PC-3 (cell line): Measurements from ENCODE around the gene DYNLL1. TPM values are rescaled to one million over a fixed set of nuclear protein-coding genes. Genes with fewer than 3 reads are reported as not detected.

Experiments
- ATAC-seq: fragments of 200-7000 bp; cut with Tn5 transposase; 2 replicates; pipeline ENCODE4 v1.9.1; 2020; ENCODE audit warnings: mild to moderate bottlenecking, moderate library complexity
- BruUV-seq: library from RNA; stranded (reverse); fragments of 400-500 nt; replicated peaks from 2 replicates; lab custom pipeline; 2021; lab: Mats Ljungman, UMichigan
- CTCF ChIA-PET: fragments of 300-600 bp; sonication (Branson Sonifier 250); formaldehyde crosslinking; loops from one replicate; lab custom pipeline; 2022; ENCODE audit warnings: antibody characterized with exemption; lab: Charles Lee
- POLR2A ChIA-PET: fragments of 300-600 bp; sonication (Branson Sonifier 250); formaldehyde crosslinking; loops from one replicate; lab custom pipeline; 2022; ENCODE audit warnings: antibody characterized with exemption; ENCODE audit not compliant: unreplicated experiment; lab: Charles Lee
- DNase-seq: peaks from one replicate; pipeline ENCODE4 v3.0.0-alpha.2; 2015
- H2AFZ ChIP-seq: fragments of 300-600 bp; sonication (generic); 2 replicates; pipeline ENCODE4 v1.6.0; 2016; ENCODE audit warnings: antibody characterized with exemption, low read length
- H3F3A ChIP-seq: fragments of 300-600 bp; sonication (generic); one replicate; pipeline ENCODE4 v1.6.0; 2017; ENCODE audit warnings: antibody characterized with exemption, low read length, control low read depth, mild to moderate bottlenecking; ENCODE audit not compliant: unreplicated experiment
- H3K27ac ChIP-seq: fragments of 300-600 bp; sonication (generic); 2 replicates; pipeline ENCODE4 v1.5.1; 2016; ENCODE audit warnings: mild to moderate bottlenecking, low read length
- H3K27me3 ChIP-seq: fragments of 300-600 bp; sonication (generic); 2 replicates; pipeline ENCODE4 v1.6.1; 2016; ENCODE audit warnings: low read length, mixed read lengths
- H3K36me3 ChIP-seq: fragments of 300-600 bp; sonication (generic); 2 replicates; pipeline ENCODE4 v1.6.1; 2016; ENCODE audit warnings: low read depth, mixed run types, low read length, mixed read lengths
- H3K4me1 ChIP-seq: fragments of 300-600 bp; sonication (generic); 2 replicates; pipeline ENCODE4 v1.5.1; 2016; ENCODE audit warnings: low read length; ENCODE audit not compliant: insufficient read depth
- H3K4me2 ChIP-seq: fragments of 300-600 bp; sonication (generic); 2 replicates; pipeline ENCODE4 v1.6.0; 2016; ENCODE audit warnings: low read length
- H3K4me3 ChIP-seq: fragments of 300-600 bp; sonication (generic); 2 replicates; pipeline ENCODE4 v1.5.1; 2016; ENCODE audit warnings: mild to moderate bottlenecking, low read length, mixed read lengths
- H3K79me2 ChIP-seq: fragments of 300-600 bp; sonication (generic); 2 replicates; pipeline ENCODE4 v1.6.1; 2017; ENCODE audit warnings: low read length, mixed read lengths
- H3K9ac ChIP-seq: fragments of 300-600 bp; sonication (generic); 2 replicates; pipeline ENCODE4 v1.6.0; 2016; ENCODE audit warnings: mild to moderate bottlenecking, low read length
- H3K9me2 ChIP-seq: fragments of 300-600 bp; sonication (generic); replicated peaks from 2 replicates; pipeline ENCODE4 v1.6.1; 2016; ENCODE audit warnings: mixed run types, low read length, mixed read lengths
- H3K9me3 ChIP-seq: fragments of 300-600 bp; sonication (generic); 2 replicates; pipeline ENCODE4 v1.6.1; 2016; ENCODE audit warnings: low read length, mixed read lengths
- H4K20me1 ChIP-seq: fragments of 300-600 bp; sonication (generic); 2 replicates; pipeline ENCODE4 v1.6.1; 2016; ENCODE audit warnings: low read length, mixed read lengths
- CTCF ChIP-seq: fragments of 300-600 bp; sonication (generic); conservative IDR thresholded peaks from 2 replicates; pipeline ENCODE4 v1.5.1; 2017; ENCODE audit warnings: antibody characterized with exemption, low read depth, mild to moderate bottlenecking, low read length
- EZH2 ChIP-seq: fragments of 300-600 bp; sonication (generic); IDR thresholded peaks from one replicate; pipeline ENCODE4 v1.6.1; 2017; ENCODE audit warnings: antibody characterized with exemption, mild to moderate bottlenecking, low read length; ENCODE audit not compliant: unreplicated experiment
- EZH2phosphoT487 ChIP-seq: fragments of 300-600 bp; sonication (generic); IDR thresholded peaks from 2 replicates; pipeline ENCODE4 v1.6.1; 2018; ENCODE audit warnings: mild to moderate bottlenecking, antibody characterized with exemption, low read length, borderline replicate concordance
- intact Hi-C: fragments of 100-400 bp; cut with micrococcal nuclease; formaldehyde crosslinking; loops from 2 replicates; pipeline ENCODE4 v1.9.0; 2023
- total RNA-seq: library from RNA; depleted of rRNA; stranded (reverse); fragments of >200 nt; gene quantifications from 2 replicates; pipeline ENCODE4 v1.2.3, GENCODE V29; 2014

The DYNLL1 gene
- total RNA-seq, 1 experiment from 2014 or later: 396 TPM

GRCh38 chr12:120504587-120504986, 8.7 kb downstream of the DYNLL1 start:
- Histone ChIP-seq H3K79me2 (no peaks in the 10 kb centered on the region), H3K9ac (no peak overlapping the region), H3K36me3 (peaks cover 20% of the 10 kb centered on the region), H3F3A (no peaks in the 10 kb centered on the region), H3K4me3 (no peak overlapping the region), H3K27me3 (no peaks in the 10 kb centered on the region), H3K9me2 (no peaks in the 10 kb centered on the region), H2AFZ (no peak overlapping the region), H3K9me3 (no peaks in the 10 kb centered on the region), H3K4me2 (no peak overlapping the region), H3K27ac (no peak overlapping the region), H3K4me1 (no peaks in the 10 kb centered on the region), H4K20me1 (no peaks in the 10 kb centered on the region)
- intact Hi-C loops: no loop called here
- ATAC-seq (no peak), DNase-seq (no peak)
- TF ChIP-seq CTCF (no peak), EZH2 (no peak), EZH2phosphoT487 (no peak)
- CTCF ChIA-PET: no interaction called here
- no TSS peak for BruUV-seq
- POLR2A ChIA-PET: interaction anchor here (0.5 kb wide), 2 partner anchors 8 to 304 kb away, joined by 7 to 33 read pairs; partner anchors contain the start of gene RPLP0

GRCh38 chr12:120508537-120508936, 12.6 kb downstream of the DYNLL1 start:
- ChIA-PET CTCF (no interaction called here), POLR2A (no interaction called here)
- H3F3A ChIP-seq: no peaks in the 10 kb centered on the region
- H2AFZ ChIP-seq: no peak overlapping the region
- no peaks in the 10 kb centered on the region for H3K27me3 ChIP-seq
- no TSS peak for BruUV-seq
- no peaks in the 10 kb centered on the region for H4K20me1 ChIP-seq
- H3K4me3 ChIP-seq: no peak overlapping the region
- H3K4me1 ChIP-seq: no peaks in the 10 kb centered on the region
- H3K9me3 ChIP-seq: no peaks in the 10 kb centered on the region
- ATAC-seq: no peak
- intact Hi-C loops: no loop called here
- H3K9ac ChIP-seq: no peak overlapping the region
- H3K27ac ChIP-seq: no peak overlapping the region
- H3K4me2 ChIP-seq: no peak overlapping the region
- H3K36me3 ChIP-seq: peaks cover 18% of the 10 kb centered on the region
- no peak for DNase-seq
- no peak for TF ChIP-seq EZH2phosphoT487
- TF ChIP-seq CTCF: no peak
- no peak for TF ChIP-seq EZH2
- H3K9me2 ChIP-seq: no peaks in the 10 kb centered on the region
- no peaks in the 10 kb centered on the region for H3K79me2 ChIP-seq

- Histone ChIP-seq H2AFZ (no peak overlapping the region), H3K4me1 (no peaks in the 10 kb centered on the region), H3K4me3 (no peak overlapping the region), H3K9me2 (no peaks in the 10 kb centered on the region), H3K79me2 (no peaks in the 10 kb centered on the region), H3K27me3 (no peaks in the 10 kb centered on the region), H3K9ac (no peak overlapping the region), H3K4me2 (no peak overlapping the region), H3F3A (no peaks in the 10 kb centered on the region), H3K9me3 (no peaks in the 10 kb centered on the region), H4K20me1 (no peaks in the 10 kb centered on the region), H3K36me3 (peaks cover 7% of the 10 kb centered on the region), H3K27ac (no peak overlapping the region)
- BruUV-seq: no TSS peak
- ChIA-PET POLR2A (no interaction called here), CTCF (no interaction called here)
- TF ChIP-seq EZH2 (no peak), EZH2phosphoT487 (no peak), CTCF (no peak)
- ATAC-seq (no peak), DNase-seq (no peak)
- intact Hi-C loops: no loop called here
Observed at GRCh38 chr12:120514002-120514401, 18.1 kb downstream of the DYNLL1 start.
